DOHH2 (cell line): ENCODE measurements around the gene ABHD12.

Experiments used
- H3F3A ChIP-seq: fragments of 200-600 bp; sonication (generic), shearing (Covaris generic); 2 replicates; pipeline ENCODE4 v1.6.0; 2016; ENCODE audit warnings: antibody characterized with exemption, mild to moderate bottlenecking; ENCODE audit not compliant: control insufficient read depth, insufficient read depth
- H3K27ac ChIP-seq: fragments of 200-600 bp; sonication (generic); 2 replicates; pipeline ENCODE4 v1.5.1; 2014; ENCODE audit warnings: low read depth, mild to moderate bottlenecking, low read length, moderate library complexity
- H3K27me3 ChIP-seq: fragments of 200-600 bp; sonication (generic); 2 replicates; pipeline ENCODE4 v1.6.1; 2014; ENCODE audit warnings: mild to moderate bottlenecking, low read length, mixed read lengths; ENCODE audit not compliant: control insufficient read depth
- H3K36me3 ChIP-seq: fragments of 200-600 bp; sonication (generic); 2 replicates; pipeline ENCODE4 v1.6.1; 2014; ENCODE audit warnings: mild to moderate bottlenecking, low read length, moderate library complexity, mixed read lengths; ENCODE audit not compliant: control insufficient read depth
- H3K4me1 ChIP-seq: fragments of 200-600 bp; sonication (generic); 2 replicates; pipeline ENCODE4 v1.6.1; 2014; ENCODE audit warnings: mild to moderate bottlenecking, low read length, mixed read lengths; ENCODE audit not compliant: control insufficient read depth
- H3K4me2 ChIP-seq: fragments of 200-600 bp; sonication (generic); 2 replicates; pipeline ENCODE4 v1.6.0; 2014; ENCODE audit warnings: mild to moderate bottlenecking, low read length, moderate library complexity
- H3K4me3 ChIP-seq: fragments of 200-600 bp; sonication (generic); 2 replicates; pipeline ENCODE4 v1.5.1; 2014; ENCODE audit warnings: mild to moderate bottlenecking, low read length, mixed read lengths
- H3K79me2 ChIP-seq: fragments of 200-600 bp; sonication (generic); 2 replicates; pipeline ENCODE4 v1.6.1; 2014; ENCODE audit warnings: mild to moderate bottlenecking, low read length, mixed read lengths; ENCODE audit not compliant: control insufficient read depth
- H3K9me2 ChIP-seq: fragments of 200-600 bp; sonication (generic); replicated peaks from 2 replicates; pipeline ENCODE4 v1.6.1; 2014; ENCODE audit warnings: mild to moderate bottlenecking, low read length, mixed read lengths; ENCODE audit not compliant: control insufficient read depth
- H3K9me3 ChIP-seq: fragments of 200-600 bp; sonication (generic); 2 replicates; pipeline ENCODE4 v1.6.1; 2014; ENCODE audit warnings: antibody characterized with exemption, low read length, mixed read lengths; ENCODE audit not compliant: control insufficient read depth, insufficient read depth
- H4K20me1 ChIP-seq: fragments of 200-600 bp; sonication (generic); 2 replicates; pipeline ENCODE4 v1.6.0; 2014; ENCODE audit warnings: low read depth, mild to moderate bottlenecking, antibody characterized with exemption, low read length, moderate library complexity; ENCODE audit not compliant: control insufficient read depth, insufficient read depth
- CTCF ChIP-seq: fragments of 200-600 bp; sonication (generic); IDR thresholded peaks from one replicate; pipeline ENCODE4 v1.5.1; 2014; ENCODE audit warnings: antibody characterized with exemption, mild to moderate bottlenecking, low read depth, low read length; ENCODE audit not compliant: poor library complexity, severe bottlenecking
- EZH2phosphoT487 ChIP-seq: fragments of 200-600 bp; sonication (generic); IDR thresholded peaks from 2 replicates; pipeline ENCODE4 v1.6.1; 2017; ENCODE audit warnings: borderline replicate concordance, mild to moderate bottlenecking, antibody characterized with exemption, low read length, moderate library complexity, mixed read lengths

Gene ABHD12

DNA sequence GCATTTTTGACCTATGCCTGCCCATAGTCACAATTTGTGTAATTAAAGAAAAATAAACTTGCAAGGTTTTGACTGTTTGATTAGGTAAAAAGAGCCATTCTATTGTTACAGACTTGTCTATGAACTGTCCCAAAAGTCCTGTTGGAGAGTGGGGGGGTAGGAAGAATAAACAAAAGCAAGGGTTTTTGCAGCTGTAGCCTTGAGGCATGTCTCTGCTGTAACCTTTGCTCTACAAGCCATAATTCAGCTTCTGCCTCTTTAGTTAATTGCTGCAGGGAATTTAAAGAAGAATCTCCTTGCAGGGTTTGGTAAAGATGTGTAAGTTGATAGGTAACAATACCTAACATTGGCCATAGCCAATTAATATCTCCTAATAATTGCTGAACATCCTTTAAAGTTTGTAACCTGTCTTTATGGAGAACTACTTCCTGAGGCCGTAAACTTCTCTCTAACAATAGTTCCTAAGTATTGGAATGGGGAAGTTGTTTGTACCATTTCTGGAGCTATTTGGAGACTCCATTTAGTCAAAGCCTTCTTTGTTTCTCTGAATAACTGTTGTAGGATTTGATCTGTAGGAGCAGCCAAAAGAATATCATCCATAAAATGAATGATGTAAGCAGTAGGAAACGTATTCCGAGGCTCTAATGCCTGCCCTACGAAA, 7.9 kb upstream of the ABHD12 start:
- Histone ChIP-seq H3K27me3 (0 out of 2 replicates have a peak, but pooled peaks cover 4% of the 10 kb centered on the region), H4K20me1 (no peaks in the 10 kb centered on the region), H3K27ac (no peak overlapping the region), H3K9me3 (peaks cover 12% of the 10 kb centered on the region; the same call in 1 of the 2 replicates), H3K4me3 (no peak overlapping the region), H3K4me1 (peaks cover 53% of the 10 kb centered on the region), H3K4me2 (no peak overlapping the region), H3K79me2 (no peaks in the 10 kb centered on the region), H3K9me2 (no peaks in the 10 kb centered on the region), H3F3A (no peaks in the 10 kb centered on the region), H3K36me3 (no peaks in the 10 kb centered on the region)
- no peak for TF ChIP-seq CTCF
- no peak for TF ChIP-seq EZH2phosphoT487

DNA sequence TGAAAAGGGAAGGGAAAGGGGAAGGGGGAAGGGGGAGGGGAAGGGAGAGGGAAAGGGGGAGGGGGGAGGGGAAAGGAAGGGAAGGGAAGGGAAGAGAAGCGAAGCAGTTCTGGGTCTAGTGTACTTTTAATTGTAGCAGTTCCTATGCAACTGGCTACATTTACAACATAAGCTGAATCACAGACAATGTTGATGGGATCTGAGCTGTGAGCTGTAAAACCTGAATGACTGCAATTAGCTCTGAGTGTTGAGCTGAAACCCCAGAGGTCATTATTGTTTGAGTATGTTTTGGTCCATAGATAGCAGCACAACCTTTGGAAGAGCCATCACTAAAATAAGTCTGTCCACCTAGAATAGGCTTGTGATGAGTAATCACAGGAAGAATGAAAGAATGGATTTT, 7.2 kb upstream of the ABHD12 start:
- no peaks in the 10 kb centered on the region for H4K20me1 ChIP-seq
- H3F3A ChIP-seq = no peaks in the 10 kb centered on the region
- H3K36me3 ChIP-seq = no peaks in the 10 kb centered on the region
- H3K9me2 ChIP-seq = no peaks in the 10 kb centered on the region
- H3K27ac ChIP-seq = no peak overlapping the region
- no peak overlapping the region for H3K4me2 ChIP-seq
- no peak overlapping the region for H3K4me3 ChIP-seq
- no peaks in the 10 kb centered on the region for H3K79me2 ChIP-seq
- H3K9me3 ChIP-seq = peaks cover 6% of the 10 kb centered on the region; the same call in 1 of the 2 replicates
- TF ChIP-seq CTCF = no peak
- TF ChIP-seq EZH2phosphoT487 = no peak
- H3K4me1 ChIP-seq = peaks cover 54% of the 10 kb centered on the region
- 0 out of 2 replicates have a peak, but pooled peaks cover 4% of the 10 kb centered on the region for H3K27me3 ChIP-seq

DNA sequence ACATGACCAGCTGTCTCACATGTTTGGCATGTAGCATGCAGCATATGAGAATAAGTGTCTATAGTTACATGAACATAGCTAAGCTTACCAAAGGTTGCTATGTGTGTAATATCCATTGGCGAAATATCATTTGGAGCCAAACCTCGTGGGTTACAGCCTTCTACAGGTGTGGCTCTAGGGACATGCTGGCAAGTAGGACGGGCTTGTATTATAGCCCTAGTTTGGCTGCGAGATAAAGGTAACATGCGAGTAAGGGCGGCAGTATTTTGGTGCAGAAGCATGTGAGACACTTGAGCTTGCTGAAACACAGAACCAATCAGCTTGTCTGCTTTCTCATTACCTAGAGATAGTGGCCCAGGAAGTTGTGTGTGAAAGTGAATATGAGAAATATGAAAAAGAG, 6.5 kb upstream of the ABHD12 start:
- TF ChIP-seq EZH2phosphoT487 (no peak), CTCF (no peak)
- Histone ChIP-seq H4K20me1 (no peaks in the 10 kb centered on the region), H3K4me2 (no peak overlapping the region), H3K27me3 (0 out of 2 replicates have a peak, but pooled peaks cover 4% of the 10 kb centered on the region), H3K27ac (no peak overlapping the region), H3K9me2 (no peaks in the 10 kb centered on the region), H3K4me1 (peaks cover 54% of the 10 kb centered on the region), H3K36me3 (no peaks in the 10 kb centered on the region), H3K9me3 (no peaks in the 10 kb centered on the region), H3F3A (no peaks in the 10 kb centered on the region), H3K4me3 (no peak overlapping the region), H3K79me2 (no peaks in the 10 kb centered on the region)
